ENCODE measurements around the gene RAD23A. TPM values are rescaled to one million over a fixed set of nuclear protein-coding genes. Genes with fewer than 3 reads are reported as not detected.

The RAD23A gene
- total RNA-seq = 100 to 1,000 TPM in 1 of 4 donors, 10 to 100 TPM in 3; 52.2 to 123 (median 84.5) TPM

DNA sequence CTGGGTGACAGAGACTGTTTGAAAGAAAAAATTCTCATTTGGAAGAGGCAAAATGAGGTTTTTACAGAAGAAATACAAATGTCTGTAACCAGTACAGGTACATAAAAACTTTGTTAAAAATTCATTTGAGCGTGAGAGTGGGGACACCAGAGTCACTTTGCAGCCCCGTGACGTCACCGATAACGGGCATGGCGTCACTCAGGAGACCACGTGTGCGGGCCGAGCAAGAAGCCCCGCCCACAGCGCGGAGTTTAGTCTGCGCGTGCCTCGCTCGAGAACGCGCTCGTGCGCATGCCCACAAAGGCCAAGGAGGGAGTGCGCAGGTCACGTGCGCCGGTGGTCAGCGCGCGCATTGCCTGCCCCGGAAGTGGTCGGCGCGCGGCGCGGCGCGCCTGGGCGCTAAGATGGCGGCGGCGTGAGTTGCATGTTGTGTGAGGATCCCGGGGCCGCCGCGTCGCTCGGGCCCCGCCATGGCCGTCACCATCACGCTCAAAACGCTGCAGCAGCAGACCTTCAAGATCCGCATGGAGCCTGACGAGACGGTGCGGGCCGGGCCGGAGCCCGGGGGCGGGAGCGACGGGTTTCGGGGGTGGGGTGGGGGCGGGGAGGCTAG lies at the start of gene RAD23A:
Gene RAD23A, plus strand, starts transcription at position 384 of the 613 bp plus-strand sequence. Its CDS starts 87 bp downstream, at position 471.
- TF ChIP-seq, protein P1, sequence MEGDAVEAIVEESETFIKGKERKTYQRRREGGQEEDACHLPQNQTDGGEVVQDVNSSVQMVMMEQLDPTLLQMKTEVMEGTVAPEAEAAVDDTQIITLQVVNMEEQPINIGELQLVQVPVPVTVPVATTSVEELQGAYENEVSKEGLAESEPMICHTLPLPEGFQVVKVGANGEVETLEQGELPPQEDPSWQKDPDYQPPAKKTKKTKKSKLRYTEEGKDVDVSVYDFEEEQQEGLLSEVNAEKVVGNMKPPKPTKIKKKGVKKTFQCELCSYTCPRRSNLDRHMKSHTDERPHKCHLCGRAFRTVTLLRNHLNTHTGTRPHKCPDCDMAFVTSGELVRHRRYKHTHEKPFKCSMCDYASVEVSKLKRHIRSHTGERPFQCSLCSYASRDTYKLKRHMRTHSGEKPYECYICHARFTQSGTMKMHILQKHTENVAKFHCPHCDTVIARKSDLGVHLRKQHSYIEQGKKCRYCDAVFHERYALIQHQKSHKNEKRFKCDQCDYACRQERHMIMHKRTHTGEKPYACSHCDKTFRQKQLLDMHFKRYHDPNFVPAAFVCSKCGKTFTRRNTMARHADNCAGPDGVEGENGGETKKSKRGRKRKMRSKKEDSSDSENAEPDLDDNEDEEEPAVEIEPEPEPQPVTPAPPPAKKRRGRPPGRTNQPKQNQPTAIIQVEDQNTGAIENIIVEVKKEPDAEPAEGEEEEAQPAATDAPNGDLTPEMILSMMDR (IDR thresholded peaks at IDR 0.05; ENCODE audit: low read depth) = no peak

DNA sequence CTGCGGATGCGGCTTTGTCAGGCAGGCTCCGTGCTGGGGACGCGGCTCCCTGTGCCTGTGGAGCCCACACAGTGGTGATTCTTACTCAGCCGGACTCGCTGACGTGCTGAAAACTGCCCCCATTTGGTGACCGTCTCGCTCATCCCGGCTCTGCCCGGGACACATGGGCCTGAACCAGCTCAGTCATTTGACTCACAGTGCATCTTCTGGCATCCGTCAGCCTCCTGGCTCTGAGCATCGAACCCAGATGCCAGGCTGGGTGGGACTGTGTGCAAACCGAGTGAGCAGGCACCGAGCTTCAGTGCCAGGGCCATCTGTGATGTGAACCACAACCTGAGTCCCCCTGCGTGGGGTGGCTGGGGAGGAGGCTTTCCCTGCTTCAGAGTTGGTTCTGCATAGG lies 49.2 kb upstream of the RAD23A start:
- TF ChIP-seq, protein P1 (IDR thresholded peaks at IDR 0.05; ENCODE audit: low read depth) = no peak

DNA sequence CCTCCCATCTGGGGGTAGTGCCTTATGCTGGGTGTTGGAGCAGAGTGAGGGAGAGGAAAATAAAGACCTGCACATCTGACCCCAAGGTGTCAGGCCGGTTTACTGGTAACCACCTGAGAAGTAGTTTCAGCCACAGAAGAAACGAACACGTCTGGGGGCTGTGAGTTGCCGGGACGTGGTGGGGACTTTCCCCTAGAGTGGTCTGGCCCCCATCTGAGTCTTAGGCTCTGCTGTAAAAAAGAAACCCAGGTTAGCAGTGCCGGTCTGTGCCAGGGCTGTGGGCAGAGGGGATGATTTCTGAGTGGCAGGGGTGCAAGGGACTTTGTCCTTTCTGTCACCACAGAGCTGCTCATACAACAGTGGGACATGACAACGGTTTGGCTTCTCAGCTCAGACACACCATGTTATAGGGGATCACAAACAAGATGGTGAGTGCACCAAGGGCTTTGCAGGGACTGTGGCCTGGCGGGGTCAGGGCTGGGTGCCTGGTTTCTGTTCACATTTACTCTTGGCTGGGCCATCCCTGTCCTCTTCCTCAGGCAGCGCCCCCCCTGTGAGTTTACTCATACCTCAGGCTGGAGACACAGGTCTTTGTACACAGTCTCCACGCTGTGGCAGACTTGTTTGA lies 45.7 kb upstream of the RAD23A start:
- TF ChIP-seq, protein P1 (IDR thresholded peaks at IDR 0.05; ENCODE audit: low read depth) = no peak

DNA sequence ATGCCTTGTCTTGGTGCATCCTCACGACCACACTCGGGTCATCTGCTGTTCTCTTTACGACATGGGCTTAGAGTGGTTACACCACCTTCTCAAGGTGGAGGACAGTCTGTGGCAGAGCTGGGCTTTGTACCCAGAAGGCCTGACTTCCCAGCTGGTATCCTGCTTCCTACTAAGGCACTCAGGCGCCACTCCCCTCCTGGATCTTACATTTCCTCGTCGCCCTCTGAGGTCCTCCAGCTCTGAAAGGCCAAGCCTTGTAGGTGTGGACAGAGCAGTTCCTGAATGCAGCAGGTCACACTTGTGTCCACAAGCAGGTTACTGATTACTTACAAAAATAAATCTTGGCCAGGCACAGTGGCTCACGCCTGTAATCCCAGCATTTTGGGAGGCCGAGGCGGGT lies 38.5 kb upstream of the RAD23A start:
- TF ChIP-seq, protein P1 (IDR thresholded peaks at IDR 0.05; ENCODE audit: low read depth) = no peak

DNA sequence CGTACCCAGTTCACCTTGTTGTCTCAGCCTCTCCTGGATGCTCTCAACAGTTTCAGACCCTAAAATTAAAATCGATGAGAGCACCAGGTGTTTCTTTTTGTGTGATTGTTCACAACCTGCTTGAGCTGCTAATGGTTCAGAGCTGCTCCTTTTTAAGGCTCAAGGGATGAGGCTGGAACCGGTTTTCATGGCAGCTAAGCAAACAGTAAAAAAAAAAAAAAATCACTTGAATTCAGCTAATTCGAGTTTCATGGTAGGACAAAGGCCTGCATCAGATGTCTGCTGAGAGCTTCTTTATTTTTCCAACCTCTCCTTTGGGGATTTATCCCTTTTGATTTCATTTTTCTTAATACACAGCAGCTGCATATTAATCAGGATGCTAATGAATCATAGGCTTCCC lies 33.1 kb upstream of the RAD23A start:
- TF ChIP-seq, protein P1 (IDR thresholded peaks at IDR 0.05; ENCODE audit: low read depth) = no peak

DNA sequence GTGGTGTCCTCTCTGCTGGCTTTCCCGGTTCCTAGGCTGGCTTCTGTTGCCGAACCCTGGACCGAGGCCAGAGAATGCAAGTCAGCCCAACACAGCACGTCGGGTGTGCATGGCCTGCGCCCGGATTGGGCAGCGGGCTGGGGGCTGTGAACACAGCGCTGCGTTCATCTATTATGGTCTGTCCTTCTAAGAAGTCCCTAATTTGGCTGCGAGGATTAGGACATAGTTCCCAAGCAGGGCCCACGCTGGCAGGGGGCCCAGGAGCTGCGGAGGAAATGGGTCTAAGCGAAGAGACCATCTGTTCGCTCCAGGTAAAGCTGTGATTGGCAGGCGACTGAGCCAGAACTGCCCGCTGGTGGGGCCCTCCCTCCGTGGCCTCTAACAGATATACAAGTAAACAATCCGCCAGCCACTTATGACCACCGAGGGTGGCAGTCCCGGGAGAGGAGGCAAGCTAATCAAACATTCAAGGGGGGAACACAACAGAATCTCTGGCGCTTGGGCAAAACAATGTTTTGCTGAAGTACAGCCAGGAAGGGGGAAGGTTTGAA lies 32.6 kb upstream of the RAD23A start:
- TF ChIP-seq, protein P1 (IDR thresholded peaks at IDR 0.05; ENCODE audit: low read depth) = no peak

DNA sequence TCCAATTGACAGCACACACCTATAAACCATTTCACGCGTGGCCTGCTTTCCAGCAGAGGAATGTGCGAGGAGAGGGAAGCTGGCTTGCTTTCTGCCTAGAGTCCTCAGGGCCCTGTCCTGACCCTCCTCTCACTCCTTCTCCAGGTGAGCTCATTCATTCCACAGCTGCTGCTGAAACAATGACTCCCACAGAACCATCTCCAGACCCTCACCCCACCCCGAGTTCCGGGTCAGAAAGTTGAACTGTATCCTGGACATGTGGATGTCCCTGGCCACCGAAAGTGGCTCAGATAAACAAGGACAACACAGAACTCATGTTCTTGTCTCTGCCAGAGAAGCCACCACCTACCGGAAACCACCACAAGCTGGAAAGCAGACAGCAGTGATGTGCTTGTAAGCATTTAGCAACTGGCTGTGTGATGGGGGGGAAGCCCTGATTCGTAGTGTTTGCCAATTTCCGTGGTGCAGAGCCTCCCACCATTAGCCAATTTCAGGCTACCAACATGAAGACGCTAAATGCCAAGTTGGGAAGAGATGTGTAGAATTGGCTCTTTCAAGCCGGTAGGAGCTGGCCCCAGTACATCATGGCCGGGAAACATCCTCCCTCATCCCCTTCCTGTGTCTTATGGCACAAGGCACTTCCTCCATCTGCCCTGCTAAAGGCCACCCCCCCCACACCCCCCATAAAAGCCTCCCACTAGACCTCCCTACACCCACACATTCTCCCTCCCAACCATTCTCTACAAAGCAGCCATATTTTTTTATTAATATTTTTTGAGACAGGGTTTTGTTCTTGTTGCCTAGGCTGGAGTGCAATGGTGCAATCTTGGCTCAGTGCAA lies 31.6 kb upstream of the RAD23A start:
- TF ChIP-seq, protein P1 (IDR thresholded peaks at IDR 0.05; ENCODE audit: low read depth) = no peak
